Spleen (tissue), 11 donors: ENCODE measurements around the gene DRC1. TPM values are rescaled to one million over a fixed set of nuclear protein-coding genes. Genes with fewer than 3 reads are reported as not detected.
A peak's percentile ranks its signal among the peaks of the same experiment; 100 is the strongest.

Source experiments
- DNase-seq: peaks from one replicate; pipeline ENCODE4 v3.0.0-alpha.2; 2020
- H3K27ac ChIP-seq, 8 donors: fragments of 200-600 bp; sonication (generic) in 7 of 8; 1 replicate in 4 of 8; 2 replicates in 4 of 8; pipeline versions ENCODE4 v1.5.0 to v1.8.0; 2016 to 2021; ENCODE audit warnings: inconsistent platforms in 4 of 8, mild to moderate bottlenecking in 4 of 8, moderate library complexity in 1 of 8
- H3K27me3 ChIP-seq, 7 donors: fragments of 200-600 bp; sonication (generic) in 6 of 7; replicated peaks in 1 of 7; 1 replicate in 4 of 7; 2 replicates in 3 of 7; pipeline versions ENCODE4 v1.5.0 to v1.8.0; 2016 to 2021; ENCODE audit warnings: inconsistent platforms in 3 of 7, mild to moderate bottlenecking in 1 of 7
- H3K36me3 ChIP-seq, 6 donors: fragments of 200-600 bp; sonication (generic) in 5 of 6; 1 replicate in 4 of 6; 2 replicates in 2 of 6; pipeline versions ENCODE4 v1.5.0 to v1.8.0; 2016 to 2021; ENCODE audit warnings: inconsistent platforms in 2 of 6
- H3K4me1 ChIP-seq, 6 donors: fragments of 200-600 bp; sonication (generic) in 5 of 6; 1 replicate in 3 of 6; 2 replicates in 3 of 6; pipeline versions ENCODE4 v1.5.0 to v1.8.0; 2016 to 2021; ENCODE audit warnings: inconsistent platforms in 3 of 6
- H3K4me3 ChIP-seq, 8 donors: fragments of 200-600 bp; sonication (generic) in 7 of 8; 1 replicate in 4 of 8; 2 replicates in 4 of 8; pipeline versions ENCODE4 v1.5.0 to v1.8.0; 2016 to 2021; ENCODE audit warnings: inconsistent platforms in 4 of 8, mild to moderate bottlenecking in 4 of 8, moderate library complexity in 2 of 8
- H3K9me3 ChIP-seq, 8 donors: fragments of 200-600 bp; sonication (generic) in 7 of 8; 1 replicate in 4 of 8; 2 replicates in 4 of 8; pipeline versions ENCODE4 v1.5.0 to v1.8.0; 2016 to 2021; ENCODE audit warnings: inconsistent platforms in 4 of 8
- CTCF ChIP-seq, 11 experiments: fragments of 200-600 bp in 7 of 11; fragments of 450-650 bp in 4 of 11; sonication (generic) in 4 of 11; IDR thresholded peaks in 8 of 11; conservative IDR thresholded peaks in 3 of 11; 1 replicate in 7 of 11; 2 replicates in 4 of 11; pipeline versions ENCODE4 v1.4.0 to v1.8.0; 2016 to 2021; ENCODE audit warnings: antibody characterized with exemption in 11 of 11, inconsistent platforms in 4 of 11, mild to moderate bottlenecking in 1 of 11
- POLR2A ChIP-seq, 3 donors: fragments of 450-650 bp; IDR thresholded peaks; one replicate each; pipeline ENCODE4 v1.5.1; 2017; ENCODE audit warnings: antibody characterized with exemption in 3 of 3, mild to moderate bottlenecking in 1 of 3
- POLR2AphosphoS5 ChIP-seq, 3 donors: sonication (generic); formaldehyde crosslinking; IDR thresholded peaks; one replicate each; pipeline ENCODE4 v1.5.1; 2017; ENCODE audit warnings: antibody characterized with exemption in 3 of 3
- WGBS, 5 donors: extraction: QIAGEN DNeasy Blood & Tissue Kit in 3 of 5; methylation state at CpG; one replicate each; pipeline versions ENCODE4 v1.1.5 to v1.1.7; 2013 to 2018; 5-methylcytosine and 5-hydroxymethylcytosine counted together
- intact Hi-C: fragments of 100-400 bp; cut with DNase I; formaldehyde crosslinking; loops from one replicate; pipeline ENCODE4 v1.15.0; 2023; ENCODE audit warnings: low total_unique reads
- polyA plus RNA-seq, 3 donors: library from polyadenylated mRNA; stranded (reverse); fragments of 200-250 nt; gene quantifications; one replicate each; pipeline ENCODE4 v1.2.1, GENCODE V29; 2013
- total RNA-seq, 7 donors: library from RNA; depleted of rRNA in 3 of 7; stranded (reverse); fragments of >200 nt in 3 of 7; fragmentation: NEBNext Ultra II Directional in 4 of 7; extraction: Animal tissue kit (Norgen Biotek cat#: 25700) in 4 of 7; gene quantifications; one replicate each; pipeline versions ENCODE4 v1.1.0 to v1.2.1, GENCODE V29; 2016 to 2021
- donor health status: healthy with polysubstance abuse.
- donor health status: DM: no; HTN: no; CAD: no; lungs with moderate emphysema.
- donor health status: DM: no; HTN: no; CAD: no.
- donor health status: Bipolar disorder and iron deficiency.
- donor health status: healthy.
- donor health status: DM: no; HTN: no; CAD: no.
- donor health status: DM: yes; HTN: yes; CAD: no.

DRC1 gene
- total and polyA plus RNA-seq, 10 donors = 0.04 to 0.25 (median 0.23) TPM; not detected in 7

GRCh38 chr2:26481706-26482105 lies 80.0 kb downstream of the DRC1 start:
- intact Hi-C loops = no loop called here

GRCh38 chr2:26482211-26483026 lies 80.7 kb downstream of the DRC1 start:
- Histone ChIP-seq H3K27me3 (peaks cover 0 to 17% (median 0%) of the 10 kb centered on the region in 7 donors), H3K27ac (no peak overlapping the region), H3K4me1 (peaks cover 0 to 21% (median 10%) of the 10 kb centered on the region in 6 donors), H3K36me3 (no peaks in the 10 kb centered on the region), H3K4me3 (no peak overlapping the region), H3K9me3 (no peaks in the 10 kb centered on the region)
- WGBS, 5 donors = 87 to 92% (median 89%) methylated on average over 30 of the region's 30 CpGs
- intact Hi-C loops = no loop called here
- no peak for TF ChIP-seq POLR2A (IDR thresholded peaks at IDR 0.05)
- no peak for TF ChIP-seq POLR2AphosphoS5 (IDR thresholded peaks at IDR 0.05)
- no peak for TF ChIP-seq CTCF (IDR thresholded peaks at IDR 0.05 in 8 of 11, conservative IDR thresholded peaks at IDR 0.05 in 3 of 11)
- peak; percentile 55 for DNase-seq

More at GRCh38 chr2:26481706-26482105, 80.0 kb downstream of the DRC1 start:
- peaks cover 0 to 25% (median 10%) of the 10 kb centered on the region in 6 donors for H3K4me1 ChIP-seq
- no peak for DNase-seq
- no peaks in the 10 kb centered on the region for H3K9me3 ChIP-seq
- TF ChIP-seq POLR2AphosphoS5 (IDR thresholded peaks at IDR 0.05) (no peak), POLR2A (IDR thresholded peaks at IDR 0.05) (no peak), CTCF (IDR thresholded peaks at IDR 0.05 in 8 of 11, conservative IDR thresholded peaks at IDR 0.05 in 3 of 11) (no peak)
- peaks cover 0 to 24% (median 0%) of the 10 kb centered on the region in 7 donors for H3K27me3 ChIP-seq
- H3K36me3 ChIP-seq = no peaks in the 10 kb centered on the region
- H3K4me3 ChIP-seq = no peak overlapping the region
- 81 to 90% (median 85%) methylated on average over 3 of the region's 3 CpGs for WGBS, 5 donors
- H3K27ac ChIP-seq = no peak overlapping the region

- intact Hi-C loops = no loop called here
- DNase-seq = peak; percentile 39
Observed at GRCh38 chr2:26483027-26483326, 81.3 kb downstream of the DRC1 start.

More at GRCh38 chr2:26483027-26483326, 81.3 kb downstream of the DRC1 start:
- H3K4me3 ChIP-seq = no peak overlapping the region
- no peak for TF ChIP-seq CTCF (IDR thresholded peaks at IDR 0.05 in 8 of 11, conservative IDR thresholded peaks at IDR 0.05 in 3 of 11)
- H3K27ac ChIP-seq = no peak overlapping the region
- no peaks in the 10 kb centered on the region for H3K36me3 ChIP-seq
- peaks cover 0 to 13% (median 0%) of the 10 kb centered on the region in 7 donors for H3K27me3 ChIP-seq
- H3K9me3 ChIP-seq = no peaks in the 10 kb centered on the region
- 90 to 97% (median 94%) methylated on average over 8 to 11 of the region's 11 CpGs for WGBS, 5 donors
- peaks cover 0 to 17% (median 9%) of the 10 kb centered on the region in 6 donors for H3K4me1 ChIP-seq
